ENCODE measurements around the gene DGKB. TPM values are rescaled to one million over a fixed set of nuclear protein-coding genes. Genes with fewer than 3 reads are reported as not detected.

Gene DGKB
- polyA plus RNA-seq, 1 of the 3 experiments (the other 2 are of a cell fraction) = 2.1 TPM

- TF ChIP-seq USF1 (IDR thresholded peaks at IDR 0.05; ENCODE audit: borderline replicate concordance, low read depth) (no peak), ZBTB33 (IDR thresholded peaks at IDR 0.05; ENCODE audit: borderline replicate concordance, low read depth) (no peak), RXRA (IDR thresholded peaks at IDR 0.05; ENCODE audit: borderline replicate concordance, low read depth) (no peak), NRF1 (IDR thresholded peaks at IDR 0.05; ENCODE audit: low read depth, low read length) (no peak), MEF2A (IDR thresholded peaks at IDR 0.05; ENCODE audit: borderline replicate concordance, low read depth) (no peak), CHD2 (IDR thresholded peaks at IDR 0.05; ENCODE audit: low read length, partially characterized antibody) (no peak), YY1 (IDR thresholded peaks at IDR 0.05; ENCODE audit: low read depth) (no peak), REST (IDR thresholded peaks at IDR 0.05; ENCODE audit: low read depth, low read length) (no peak)
These were observed 477.0 kb downstream of the DGKB start (continued) for GRCh38 chr7:14425559-14425958.

GRCh38 chr7:14424675-14425074, 477.9 kb downstream of the DGKB start:
- ChIA-PET POLR2A (no interaction called here), CTCF (no interaction called here)
- Histone ChIP-seq H3K9ac (no peak overlapping the region), H3K4me2 (no peak overlapping the region), H3K36me3 (replicated peaks in 1 of 2; ENCODE audit: control insufficient read depth in 1 of 2, insufficient read depth in 2 of 2, low read length in 1 of 2) (no peaks in the 10 kb centered on the region), H3K9me3 (no peaks in the 10 kb centered on the region), H3F3A (replicated peaks; ENCODE audit: insufficient read depth) (no peaks in the 10 kb centered on the region), H4K20me1 (ENCODE audit: insufficient read depth) (no peaks in the 10 kb centered on the region), H2AFZ (ENCODE audit: low read depth) (no peak overlapping the region), H3K27ac (ENCODE audit: low read depth in 2 of 2, low read length in 1 of 2) (no peak overlapping the region), H3K4me1 (ENCODE audit: control insufficient read depth in 1 of 2, insufficient read depth in 2 of 2, low read depth in 1 of 2, low read length in 1 of 2) (peaks cover 0 to 4% of the 10 kb centered on the region in 2 experiments; a peak in 2 of 4 replicates), H3K4me3 (ENCODE audit: low read depth in 2 of 2, low read length in 1 of 2) (no peak overlapping the region), H3K79me2 (ENCODE audit: insufficient read depth) (no peaks in the 10 kb centered on the region), H3K9me2 (peaks cover 4% of the 10 kb centered on the region; the same call in 1 of the 2 replicates), H3K27me3 (ENCODE audit: insufficient read depth) (no peaks in the 10 kb centered on the region)
- WGBS (ENCODE audit: low lambda C conversion rate) = 88% methylated on average over 1 of the region's 1 CpG
- TF ChIP-seq RXRA (IDR thresholded peaks at IDR 0.05; ENCODE audit: borderline replicate concordance, low read depth) (no peak), SIN3A (IDR thresholded peaks at IDR 0.05; ENCODE audit: borderline replicate concordance, low read depth, low read length) (no peak), NFIC (IDR thresholded peaks at IDR 0.05; ENCODE audit: borderline replicate concordance) (no peak), ZBTB33 (IDR thresholded peaks at IDR 0.05; ENCODE audit: borderline replicate concordance, low read depth) (no peak), USF1 (IDR thresholded peaks at IDR 0.05; ENCODE audit: borderline replicate concordance, low read depth) (no peak), YY1 (IDR thresholded peaks at IDR 0.05; ENCODE audit: low read depth) (no peak), RCOR1 (IDR thresholded peaks at IDR 0.05; ENCODE audit: low read length) (no peak), MXI1 (IDR thresholded peaks at IDR 0.05; ENCODE audit: low read depth, low read length) (no peak), EP300 (IDR thresholded peaks at IDR 0.05; ENCODE audit: borderline replicate concordance in 1 of 2, low read depth in 1 of 2, low read length in 1 of 2) (no peak), TCF12 (IDR thresholded peaks at IDR 0.05) (no peak), GABPA (IDR thresholded peaks at IDR 0.05; ENCODE audit: low read depth) (no peak)
- DNase-seq = no peak

Measured in SK-N-SH (cell line).